Stimulated activated CD4-positive, alpha-beta T cell treated with anti-CD3 and anti-CD28 coated beads, TNF-alpha, amount 100 ng/mL, for 48 hours (primary cell): ENCODE measurements around the gene STX2.
"Not testable (repeated sequence)": the region's sequence is repeated elsewhere in the genome, so short reads cannot be mapped to it uniquely, and the experiment has no call there.

ENCODE experiments used
- DNase-seq, 3 donors: peaks; one replicate each; pipeline ENCODE4 v3.0.0-alpha.2; 2020; ENCODE audit warnings: low read depth in 3 of 3

STX2 gene

DNA sequence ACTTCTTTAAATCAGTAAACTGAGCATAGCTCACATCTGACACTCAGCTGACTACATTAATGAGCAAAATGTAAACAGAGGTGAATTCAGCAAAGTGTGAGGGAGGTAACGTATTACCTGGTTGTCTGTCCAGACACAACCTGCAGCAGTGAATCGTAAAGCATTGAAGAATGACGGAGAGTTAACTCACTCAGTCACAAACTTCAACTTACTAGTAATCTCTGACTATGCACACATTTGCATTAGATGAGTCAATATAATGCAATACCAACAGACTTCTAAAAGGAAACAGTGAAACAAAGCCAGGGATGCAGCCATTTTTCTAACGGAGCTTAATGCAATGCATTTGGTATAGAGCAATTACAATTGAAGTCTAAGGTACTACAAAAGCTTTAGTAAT lies 40.0 kb downstream of the STX2 start:
- no peak for DNase-seq

DNA sequence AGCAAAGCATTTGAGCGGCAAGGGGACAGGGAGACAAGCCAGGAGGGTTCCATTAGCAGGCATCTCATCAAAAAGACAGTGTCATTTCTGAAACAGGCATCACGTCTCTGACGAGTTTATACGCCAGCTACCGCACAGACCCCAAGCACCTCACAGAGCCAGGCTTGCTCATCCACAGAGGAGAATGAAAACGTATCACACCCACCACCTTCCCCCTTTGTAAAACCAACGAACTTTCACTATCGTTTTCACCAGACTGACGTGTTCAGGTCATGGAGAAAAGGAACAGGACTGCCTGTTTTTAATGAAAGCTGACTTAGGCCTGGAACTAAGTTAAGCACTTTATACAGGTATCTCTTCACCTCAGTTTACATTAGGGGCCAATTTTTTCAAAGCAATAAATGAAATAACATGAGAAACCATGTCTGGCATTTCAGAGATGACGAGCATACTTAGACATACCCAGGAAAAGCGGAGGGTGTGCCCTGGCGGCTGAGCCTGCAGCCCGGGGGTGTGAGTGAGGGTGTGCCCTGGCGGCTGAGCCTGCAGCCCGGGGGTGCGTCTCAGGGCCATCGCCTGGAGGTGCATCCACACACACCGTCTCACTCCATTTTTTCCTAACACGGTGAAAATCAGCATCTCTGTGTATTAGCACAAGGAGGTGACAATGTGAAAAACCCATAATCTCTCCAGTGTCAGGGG lies 41.9 kb downstream of the STX2 start:
- peak; percentile 35 to 43 (median 39) for DNase-seq

DNA sequence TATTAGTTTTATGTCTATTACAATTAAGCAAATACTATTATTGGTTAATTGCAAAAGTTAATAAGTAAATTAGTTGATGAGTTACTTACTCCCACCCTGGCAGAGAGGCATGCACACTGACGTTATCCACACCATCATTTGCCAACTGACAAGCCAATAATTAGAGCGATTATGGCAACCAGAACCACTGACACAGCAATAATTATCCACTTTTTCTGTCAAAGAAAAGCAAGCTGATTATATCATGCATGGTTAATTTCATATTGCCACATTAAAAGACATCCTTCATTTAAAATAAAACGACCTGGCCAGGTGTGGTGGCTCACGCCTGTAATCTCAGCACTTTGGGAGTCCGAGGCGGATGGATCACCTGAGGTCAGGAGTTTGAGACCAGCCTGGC lies 43.1 kb downstream of the STX2 start:
- DNase-seq: no peak

DNA sequence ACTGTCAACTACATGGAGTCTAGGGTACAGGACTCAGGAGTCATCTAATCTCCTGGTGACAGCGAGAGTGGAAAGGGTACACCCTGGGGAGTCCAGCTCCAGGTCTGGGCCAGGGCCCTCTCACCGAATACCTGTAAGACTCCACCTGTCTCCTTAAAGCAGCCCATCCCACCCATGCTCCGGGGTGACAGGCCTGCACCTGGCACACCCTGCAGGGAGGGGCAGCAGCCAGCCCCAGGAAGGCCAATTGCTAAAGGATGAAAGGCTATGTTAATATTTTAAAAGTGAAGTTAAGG lies 45.5 kb downstream of the STX2 start:
- no peak for DNase-seq

DNA sequence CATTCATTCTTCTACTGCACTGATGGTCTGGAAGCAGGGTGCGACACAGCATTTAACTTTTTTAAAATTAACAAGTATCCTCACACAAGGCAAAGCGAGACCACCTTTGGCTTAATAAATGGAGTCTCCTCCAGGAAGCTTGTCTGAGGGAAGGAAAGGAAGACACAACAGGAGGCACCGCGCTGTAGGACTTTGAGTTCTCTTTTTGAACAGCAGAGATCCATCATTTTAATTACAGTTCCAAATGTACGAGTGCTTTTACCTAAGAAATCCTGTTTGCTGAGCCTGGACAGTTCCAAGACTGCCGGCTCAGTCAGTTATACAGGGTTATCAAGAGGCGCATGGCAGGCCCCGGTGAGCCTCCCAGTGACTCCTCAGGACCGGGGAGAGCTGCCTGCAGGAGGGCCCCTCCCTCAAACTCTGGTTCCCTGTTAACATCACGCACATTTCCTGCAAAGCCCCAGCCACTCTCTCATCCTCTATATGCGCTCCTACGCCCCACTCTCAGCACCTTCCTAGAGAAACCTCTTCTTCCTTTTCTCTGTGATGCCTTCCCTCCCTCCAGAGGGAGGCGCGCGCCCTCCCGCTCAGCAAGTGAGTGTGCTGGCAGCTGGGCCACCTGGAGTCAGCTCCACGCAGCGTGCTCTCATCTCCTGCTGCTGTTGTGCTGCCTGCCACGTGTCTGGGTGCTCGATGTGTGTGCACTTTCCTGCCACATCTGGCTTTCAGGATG lies 46.1 kb downstream of the STX2 start:
- no peak for DNase-seq

DNA sequence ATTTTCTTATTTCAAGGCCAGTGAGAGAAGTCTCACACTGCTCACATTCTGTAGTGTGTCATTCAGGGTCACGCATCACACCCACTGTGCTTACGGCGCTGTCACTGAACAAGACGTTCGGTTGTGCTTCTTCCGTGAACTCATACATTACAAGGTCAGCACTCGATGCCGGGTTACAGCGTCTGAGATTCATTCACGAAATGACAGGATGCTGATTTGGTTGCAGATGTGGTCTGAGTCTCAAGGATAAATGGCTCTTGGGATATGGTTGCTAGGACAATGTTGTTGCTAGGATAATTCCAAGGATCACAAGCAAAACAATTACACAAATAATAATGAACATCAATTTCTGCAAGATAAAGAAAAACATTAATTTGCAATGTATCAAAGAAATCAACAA lies 47.4 kb downstream of the STX2 start:
- DNase-seq: no peak

DNA sequence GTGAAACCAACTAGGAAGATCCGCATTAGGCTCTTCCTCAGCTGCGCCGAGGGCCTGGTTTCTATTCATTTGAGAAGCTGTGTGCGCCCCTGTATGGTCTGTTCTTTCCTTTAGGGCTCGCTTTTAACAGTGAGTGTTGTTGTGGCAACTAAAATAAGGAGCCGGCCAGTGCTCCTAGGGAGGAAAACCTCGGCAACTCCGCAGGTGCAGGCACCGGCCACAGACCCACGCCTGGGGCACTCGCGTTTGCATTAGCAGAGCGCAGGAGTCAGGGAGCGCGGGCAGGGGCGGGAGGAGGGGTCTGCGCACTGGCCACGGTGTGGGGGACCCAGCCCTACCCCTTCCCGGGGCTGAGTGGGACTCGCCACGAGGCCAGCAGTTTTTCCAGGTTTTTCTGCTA lies 50.5 kb downstream of the STX2 start:
- no peak for DNase-seq

DNA sequence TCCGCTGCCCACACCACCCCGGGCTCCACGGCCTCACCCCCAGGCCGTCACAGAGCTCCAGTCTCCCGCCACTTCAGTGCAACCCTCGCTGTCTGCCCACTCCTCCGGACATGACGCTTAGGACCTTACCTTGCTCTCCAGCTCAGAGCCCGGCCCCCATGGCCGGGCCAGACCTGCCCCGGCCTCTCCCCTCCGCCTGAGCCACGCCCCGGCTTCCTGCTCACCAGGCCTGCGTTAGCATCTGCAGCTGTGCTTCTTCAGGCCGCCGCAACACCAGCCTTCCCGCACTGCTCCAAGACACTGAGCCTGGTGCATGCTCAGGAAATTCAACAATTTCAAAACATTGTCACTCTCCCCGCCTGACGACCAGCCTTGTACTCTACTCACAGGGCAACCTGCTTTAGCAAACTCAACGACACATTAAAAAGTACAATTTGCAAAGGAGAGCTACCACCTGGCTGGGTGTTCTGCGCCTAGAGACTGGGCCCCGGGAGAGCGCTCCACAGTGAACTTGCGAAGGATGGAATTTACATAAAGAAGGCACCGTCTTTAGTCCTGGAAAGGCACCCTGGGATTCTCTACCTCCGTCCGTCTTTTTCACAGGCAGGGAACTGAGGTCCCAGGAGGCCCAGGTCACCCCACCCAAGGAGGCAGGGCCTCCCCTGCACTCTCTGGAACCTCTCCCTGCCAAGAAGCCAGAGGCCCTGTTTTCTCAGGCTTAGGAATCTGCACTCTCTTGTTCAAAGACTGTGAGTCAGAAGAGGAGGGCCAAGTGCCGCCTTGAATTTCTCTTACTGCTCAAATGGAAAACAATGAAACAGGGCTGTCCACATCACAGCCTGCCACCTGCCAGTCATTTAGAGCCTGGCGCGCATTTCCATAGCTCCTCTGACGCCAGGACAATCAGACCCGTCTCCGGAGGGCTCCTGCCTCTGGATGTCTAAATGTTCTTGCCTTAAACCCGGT lies 51.3 kb downstream of the STX2 start:
- no peak for DNase-seq

DNA sequence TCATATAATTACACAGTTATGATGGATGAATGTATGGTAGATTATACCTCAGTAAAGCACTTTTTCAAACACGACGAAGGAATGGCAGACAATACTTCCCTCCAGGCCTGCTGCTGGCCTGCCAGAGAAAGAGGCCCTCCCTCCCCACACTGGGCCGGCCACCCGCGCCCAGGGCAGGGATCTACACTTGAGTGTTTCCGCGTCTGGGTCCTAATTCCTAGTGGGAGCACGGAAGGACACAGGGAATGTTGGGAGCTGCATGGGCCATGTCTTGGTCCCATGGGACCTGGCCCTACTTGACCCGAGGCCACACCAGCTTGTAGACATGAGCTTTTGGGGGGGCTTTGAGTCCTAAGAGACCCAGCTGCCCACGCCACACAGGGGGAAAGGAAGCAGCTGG lies 52.0 kb downstream of the STX2 start:
- no peak for DNase-seq

DNA sequence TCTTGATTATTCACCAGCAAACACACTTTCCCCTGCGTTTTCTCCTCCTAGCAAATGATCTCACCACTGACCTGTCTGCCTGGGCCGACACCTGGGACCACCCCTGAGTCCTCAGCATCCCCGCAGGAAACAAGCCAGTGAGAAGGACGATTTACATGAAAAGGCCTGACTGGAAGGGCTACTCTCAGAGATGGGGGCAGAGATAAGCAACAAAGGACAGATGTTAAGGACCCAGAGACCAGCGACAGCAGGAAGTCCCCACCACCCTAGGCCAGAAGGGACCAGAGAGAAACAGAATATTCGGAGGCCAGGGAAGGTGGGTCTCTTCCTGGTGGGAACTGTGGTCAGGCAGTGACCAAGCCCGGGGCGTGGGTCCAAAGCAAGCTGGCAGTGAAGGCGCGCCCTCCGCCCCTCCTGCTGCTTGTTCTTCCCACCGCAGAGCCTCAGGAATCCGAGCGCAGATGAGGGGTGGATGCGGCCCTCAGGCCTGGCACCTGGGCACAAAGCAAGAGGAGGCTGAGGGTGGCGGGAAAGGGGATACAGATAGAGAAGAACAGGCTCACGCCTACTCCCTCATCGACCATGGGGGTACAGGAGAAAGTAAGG lies 55.8 kb downstream of the STX2 start:
- DNase-seq: no peak

DNA sequence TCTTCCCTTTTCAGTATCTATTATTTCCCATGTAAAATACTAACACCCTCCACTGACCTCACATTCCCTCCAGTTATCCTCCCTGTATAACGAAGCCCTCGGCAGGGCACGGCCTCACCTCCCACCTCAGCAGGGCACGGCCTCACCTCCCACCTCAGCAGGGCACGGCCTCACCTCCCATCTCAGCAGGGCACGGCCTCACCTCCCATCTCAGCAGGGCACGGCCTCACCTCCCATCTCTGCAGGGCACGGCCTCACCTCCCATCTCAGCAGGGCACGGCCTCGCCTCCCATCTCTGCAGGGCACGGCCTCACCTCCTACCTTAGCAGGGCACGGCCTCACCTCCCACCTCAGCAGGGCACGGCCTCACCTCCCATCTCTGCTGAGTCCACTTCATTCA lies 56.8 kb downstream of the STX2 start:
- DNase-seq: not testable (repeated sequence)

DNA sequence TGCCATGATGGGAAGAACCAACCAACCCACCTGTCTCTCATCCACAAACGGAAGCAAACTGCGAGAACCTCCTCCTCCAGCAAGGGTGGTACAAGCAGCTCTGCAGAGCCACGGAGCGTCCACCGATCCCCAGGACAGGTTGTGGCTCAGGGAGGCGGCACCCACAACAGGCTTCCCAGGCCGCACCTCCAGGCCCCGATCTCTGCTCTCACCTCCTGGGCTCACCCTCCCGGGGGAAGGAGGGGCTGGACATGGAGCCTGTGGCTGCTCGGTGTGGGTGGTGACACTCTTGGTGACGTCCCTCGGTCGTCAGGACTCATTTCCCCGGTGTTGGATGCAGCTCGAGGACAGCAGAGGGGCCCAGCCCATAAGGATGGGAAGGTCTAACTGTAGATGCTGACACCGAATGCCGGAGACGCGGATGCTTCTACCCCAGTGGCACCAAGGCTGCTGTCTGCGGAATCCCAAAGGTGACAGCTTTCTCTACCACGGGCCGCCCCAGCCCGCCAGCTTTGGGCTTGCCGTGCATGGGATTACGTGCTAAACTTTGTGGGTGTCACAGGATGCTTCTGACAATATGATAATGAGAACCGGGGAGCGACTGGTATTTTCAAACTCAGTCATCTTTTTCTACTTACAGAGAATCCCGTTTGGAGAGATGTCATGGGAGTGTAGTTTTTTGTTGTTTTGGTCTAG lies 58.0 kb downstream of the STX2 start:
- no peak for DNase-seq

DNA sequence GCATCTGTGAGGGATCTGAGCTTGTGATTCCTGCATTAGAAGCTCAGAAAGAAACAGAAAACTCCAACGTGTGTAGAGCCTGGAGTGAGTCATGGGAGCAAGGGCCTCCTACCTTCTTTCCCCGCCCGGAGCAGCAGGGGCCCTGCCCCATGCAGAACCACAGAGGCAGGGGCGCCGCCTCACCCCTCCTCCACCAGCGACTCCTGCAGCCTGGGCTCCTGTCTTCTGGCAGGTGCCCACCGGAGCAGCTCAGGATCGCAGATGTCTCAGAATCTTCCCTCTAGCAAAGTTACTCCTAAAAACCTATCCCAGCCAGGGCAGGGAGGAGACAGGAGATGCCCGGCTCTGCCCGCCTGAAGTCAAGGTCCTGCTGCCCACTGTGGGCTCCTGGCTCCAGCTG lies 58.7 kb downstream of the STX2 start:
- DNase-seq: no peak

DNA sequence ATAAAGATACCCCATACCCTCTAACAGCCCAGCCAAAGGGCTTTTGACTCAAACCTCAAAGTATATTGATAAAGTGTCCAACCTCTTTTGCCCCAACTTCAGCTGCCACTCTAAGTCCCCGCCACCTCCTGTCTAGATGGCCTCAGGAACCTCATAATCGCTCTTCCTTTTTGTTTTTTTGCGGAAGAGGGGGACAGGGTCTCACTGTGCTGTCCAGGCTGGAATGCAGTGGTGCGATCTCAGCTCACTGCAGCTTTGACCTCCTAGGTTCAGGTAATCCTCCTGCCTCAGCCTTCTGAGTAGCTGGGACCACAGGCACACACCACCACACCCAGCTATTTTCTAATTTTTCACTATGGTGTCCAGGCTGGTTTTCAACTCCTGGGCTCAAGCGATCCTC lies 60.3 kb downstream of the STX2 start:
- no peak for DNase-seq

DNA sequence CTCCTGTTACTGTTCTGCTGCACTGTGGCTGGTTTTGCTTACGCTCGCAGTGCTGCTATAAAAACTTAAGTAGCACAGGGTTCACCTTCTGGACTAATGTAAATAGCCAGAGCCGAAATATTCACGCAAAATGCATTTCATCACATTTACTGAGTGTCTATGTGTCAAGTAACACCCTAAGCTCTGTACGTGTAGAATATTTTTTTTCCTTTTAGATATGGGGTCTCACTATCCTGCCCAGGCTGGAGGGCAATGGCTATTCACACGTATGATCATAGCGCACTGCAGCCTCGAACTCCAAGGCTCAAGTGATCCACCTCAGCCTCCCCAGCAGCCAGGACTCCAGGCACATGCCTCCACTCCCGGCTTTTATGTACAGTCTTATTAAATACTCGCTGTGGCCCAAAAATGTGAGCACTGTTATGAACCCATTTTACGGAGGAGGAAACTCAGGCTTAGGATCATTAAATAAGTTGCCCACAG lies 62.2 kb downstream of the STX2 start:
- no peak for DNase-seq

DNA sequence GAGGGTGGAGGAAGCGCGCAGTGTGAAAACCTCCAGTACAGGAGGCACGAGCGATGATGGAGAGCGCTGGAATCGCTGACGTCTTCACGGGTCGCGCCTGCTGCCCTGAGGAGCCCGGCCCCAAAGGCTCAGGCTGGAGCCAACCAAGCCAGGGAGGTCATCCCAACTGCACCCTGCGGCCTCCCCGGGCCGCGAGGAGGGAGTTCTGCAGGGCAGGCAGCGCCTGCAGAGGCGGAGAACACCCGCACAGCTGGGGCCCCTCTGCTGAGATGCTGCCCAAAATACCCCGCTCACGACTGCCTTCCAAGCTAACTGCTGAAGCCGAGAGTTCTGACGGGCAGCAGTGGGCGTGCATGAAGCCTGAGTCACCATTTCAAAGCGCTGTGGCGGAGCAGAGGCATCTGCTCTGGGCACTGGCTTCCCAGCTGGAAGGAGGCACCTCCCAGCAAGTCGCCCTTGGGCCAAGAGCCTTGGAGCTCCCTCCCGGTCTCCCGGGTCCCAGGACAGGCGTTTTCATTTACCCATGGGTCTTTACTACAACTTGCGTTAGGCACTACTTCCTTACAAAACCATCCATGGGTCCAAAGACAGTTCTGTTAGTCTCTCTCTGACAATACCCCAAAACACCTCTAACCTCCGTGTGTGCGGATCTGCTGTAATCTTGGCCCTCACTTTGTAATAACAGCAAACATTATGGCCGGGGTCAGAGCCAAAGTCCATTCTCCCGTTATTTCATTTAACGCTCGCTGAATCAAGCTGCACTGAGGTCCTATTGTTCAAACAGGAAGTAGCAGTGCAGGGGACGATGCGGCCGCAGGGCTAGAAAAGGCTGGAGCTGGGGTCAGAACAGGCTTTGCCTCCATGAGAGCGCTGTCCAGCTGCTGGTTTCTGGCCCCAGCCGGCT lies 62.8 kb downstream of the STX2 start:
- peak; percentile 45 to 69 (median 55) for DNase-seq

DNA sequence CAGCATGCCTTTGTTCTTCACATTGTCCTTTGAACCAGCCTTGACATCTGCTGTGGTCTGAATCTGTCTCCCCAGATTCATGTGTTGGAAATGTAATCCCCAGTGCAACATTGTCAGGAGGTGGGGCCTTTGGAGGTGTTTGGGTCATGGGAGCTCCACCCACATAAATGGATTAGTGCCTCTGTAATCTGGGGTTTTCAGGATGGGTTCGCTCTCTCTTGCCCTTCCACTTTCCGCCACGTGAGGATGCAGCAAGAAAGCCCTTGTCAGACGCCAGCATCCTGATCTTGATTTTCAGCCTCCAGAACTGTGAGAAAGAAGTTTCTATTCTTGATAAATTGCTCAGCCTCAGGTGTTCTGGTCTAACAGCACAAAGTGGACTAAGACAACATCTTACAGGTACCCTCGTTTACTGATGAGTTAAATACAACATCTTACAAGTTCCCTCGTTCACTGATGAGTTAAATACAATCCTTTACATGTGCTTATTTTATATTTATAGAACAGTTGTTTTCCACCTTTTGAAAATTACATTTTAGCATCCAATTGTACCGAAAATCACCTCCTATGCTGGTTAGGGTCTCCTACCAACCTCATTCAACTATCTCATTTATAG lies 68.5 kb downstream of the STX2 start:
- DNase-seq: no peak

DNA sequence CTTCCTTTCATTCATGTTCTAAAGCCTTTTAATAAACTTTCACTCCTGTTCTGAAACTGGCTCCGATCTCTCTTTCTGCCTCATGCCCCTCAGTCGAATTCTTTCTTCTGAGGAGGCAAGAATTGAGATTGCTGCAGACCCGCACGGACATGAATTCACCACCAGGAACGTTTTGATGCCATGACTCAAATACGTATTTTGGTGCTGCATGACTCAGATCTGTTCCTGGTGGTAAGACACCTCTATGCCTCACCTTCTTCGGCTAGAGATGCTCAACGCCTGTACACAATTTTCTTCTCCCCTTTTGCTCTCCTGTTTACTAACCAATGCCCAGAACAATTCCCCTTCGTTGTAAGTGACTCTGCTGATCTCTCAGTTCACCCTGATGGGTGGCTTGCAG lies 70.9 kb downstream of the STX2 start:
- DNase-seq: no peak

DNA sequence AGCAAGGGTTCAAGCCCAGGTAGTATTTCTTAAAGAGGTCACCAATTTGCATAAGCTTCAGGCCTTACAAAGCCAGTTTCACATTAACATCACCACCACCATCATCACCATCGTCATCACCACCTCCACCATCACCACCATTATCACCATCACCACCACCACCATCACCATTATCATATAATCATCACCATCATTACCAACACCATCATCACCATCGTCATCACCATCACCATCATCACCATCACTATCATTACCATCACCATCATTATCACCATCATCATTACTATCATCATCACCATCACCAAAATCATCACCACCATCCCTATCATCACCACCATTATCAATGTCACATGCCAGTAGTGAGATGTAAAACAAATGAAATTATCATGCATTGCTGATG lies 72.6 kb downstream of the STX2 start:
- no peak for DNase-seq

DNA sequence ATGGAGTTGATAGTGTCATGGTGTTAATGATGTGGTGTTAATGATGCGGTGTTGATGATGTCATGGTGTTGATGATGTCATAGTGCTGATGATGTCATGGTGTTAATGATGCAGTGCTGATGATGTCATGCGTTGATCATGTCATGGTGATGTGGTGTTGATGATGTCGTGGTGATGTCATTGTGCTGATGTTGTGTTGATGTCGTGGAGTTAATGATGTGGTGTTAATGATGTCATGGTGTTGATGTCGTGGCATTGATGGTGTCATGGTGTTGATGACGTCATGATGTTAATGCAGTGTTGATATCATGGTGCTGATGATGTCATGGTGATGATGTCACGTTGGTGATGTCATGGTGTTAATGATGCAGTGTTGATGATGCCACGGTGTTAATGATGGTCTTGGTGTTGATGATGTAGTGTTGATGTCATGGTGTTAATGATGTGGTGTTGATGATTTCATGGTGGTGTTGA lies 73.8 kb downstream of the STX2 start:
- no peak for DNase-seq
